IPS-18c (cell line): ENCODE data around the gene LRRC8C.
"Not testable (repeated sequence)": the region's sequence is repeated elsewhere in the genome, so short reads cannot be mapped to it uniquely, and the experiment has no call there.

Source experiments
- H3K4me3 ChIP-seq: 2 replicates; pipeline ENCODE4 v1.7.0; 2013; ENCODE audit warnings: low read depth, mild to moderate bottlenecking, low read length, moderate library complexity; ENCODE audit not compliant: insufficient read depth
- H3K9me3 ChIP-seq: one replicate; pipeline ENCODE4 v1.6.1; 2013; ENCODE audit warnings: mild to moderate bottlenecking, low read length, moderate library complexity; ENCODE audit not compliant: control insufficient read depth, insufficient read depth

Gene LRRC8C

DNA sequence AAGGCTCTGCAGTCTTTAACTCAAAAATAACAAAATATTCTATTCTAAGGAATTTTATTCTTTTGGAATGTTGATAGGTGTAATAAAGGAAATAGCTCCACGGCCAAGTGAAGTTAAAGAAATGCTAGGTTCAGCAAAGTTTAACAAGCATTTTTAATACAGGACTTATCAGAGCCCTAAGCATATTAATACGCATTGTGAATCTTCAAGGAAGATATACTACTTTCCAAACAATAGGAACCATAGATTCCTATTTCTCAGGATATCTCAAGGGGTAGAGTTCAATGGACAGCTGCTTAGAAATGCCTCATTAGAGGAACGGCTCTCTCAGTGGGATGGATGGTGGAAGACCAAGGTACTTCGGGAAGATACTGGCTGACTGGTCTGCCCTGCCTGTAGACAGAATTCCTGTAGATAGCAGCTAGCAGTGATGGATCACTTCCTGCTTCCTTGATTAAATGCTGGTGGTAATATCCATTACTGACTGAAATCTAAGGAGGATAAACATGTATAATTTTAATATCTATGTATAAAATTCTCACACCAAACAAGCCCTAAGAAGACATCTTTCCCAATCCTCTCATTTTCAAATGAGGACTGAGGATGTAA lies 8.1 kb upstream of the LRRC8C start:
- H3K4me3 ChIP-seq, result no peak overlapping the region
- H3K9me3 ChIP-seq, result no peaks in the 10 kb centered on the region

DNA sequence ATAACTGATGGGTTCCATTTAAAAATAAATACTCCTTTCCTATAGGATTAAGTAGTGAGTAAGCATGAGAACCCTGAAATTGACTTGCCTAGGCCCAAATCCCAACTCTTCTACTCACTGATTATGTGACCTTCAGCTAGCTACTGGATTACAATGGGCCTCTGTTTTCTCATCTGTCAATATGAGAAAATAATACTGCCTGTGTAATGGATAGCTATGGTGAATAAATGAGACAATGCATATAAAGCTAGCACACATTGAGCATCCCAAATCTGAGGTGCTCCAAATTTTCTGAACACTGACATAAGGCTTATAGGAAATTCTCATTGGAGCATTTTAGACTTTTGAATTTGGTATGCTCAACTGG lies 5.3 kb upstream of the LRRC8C start:
- H3K9me3 ChIP-seq, result no peaks in the 10 kb centered on the region
- H3K4me3 ChIP-seq, result no peak overlapping the region

DNA sequence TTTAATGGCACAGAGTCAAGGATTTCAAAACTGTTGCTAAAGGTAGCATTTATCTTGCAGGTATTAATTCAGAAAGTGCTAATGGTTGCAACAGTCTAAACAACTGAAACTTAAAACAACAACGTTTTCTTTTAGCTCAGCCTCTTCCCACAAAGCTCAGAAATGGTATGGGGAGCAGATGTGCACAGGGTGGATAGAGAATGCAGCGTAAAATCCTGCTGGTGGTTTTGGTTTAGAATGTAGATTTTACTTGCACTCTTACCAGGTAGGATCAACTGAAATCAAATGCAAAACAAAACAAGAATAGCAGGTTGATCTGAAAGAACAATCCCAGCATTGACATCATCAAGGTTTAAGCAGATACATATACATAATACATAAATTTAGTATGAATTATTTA lies 3.8 kb upstream of the LRRC8C start:
- Histone ChIP-seq H3K4me3 (no peak overlapping the region), H3K9me3 (no peaks in the 10 kb centered on the region)

DNA sequence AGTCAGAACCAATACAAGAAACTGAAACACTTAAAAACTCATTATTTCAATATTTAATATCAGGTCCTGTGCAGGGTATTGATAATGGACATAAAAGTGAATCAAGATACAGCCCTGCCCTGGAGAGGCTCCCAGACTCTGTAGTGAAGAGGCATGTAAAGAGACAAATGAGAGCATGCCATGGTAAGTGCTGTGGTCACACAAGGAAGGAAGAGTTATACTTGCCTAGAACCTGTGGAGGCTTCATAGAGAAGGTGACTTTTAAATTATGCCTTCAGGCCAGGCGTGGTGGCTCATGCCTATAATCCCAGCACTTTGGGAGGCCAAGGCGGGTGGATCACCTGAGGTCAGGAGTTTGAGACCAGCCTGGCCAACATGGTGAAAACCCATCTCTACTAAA lies 3.3 kb upstream of the LRRC8C start:
- not testable (repeated sequence) for H3K4me3 ChIP-seq, H3K9me3 ChIP-seq

DNA sequence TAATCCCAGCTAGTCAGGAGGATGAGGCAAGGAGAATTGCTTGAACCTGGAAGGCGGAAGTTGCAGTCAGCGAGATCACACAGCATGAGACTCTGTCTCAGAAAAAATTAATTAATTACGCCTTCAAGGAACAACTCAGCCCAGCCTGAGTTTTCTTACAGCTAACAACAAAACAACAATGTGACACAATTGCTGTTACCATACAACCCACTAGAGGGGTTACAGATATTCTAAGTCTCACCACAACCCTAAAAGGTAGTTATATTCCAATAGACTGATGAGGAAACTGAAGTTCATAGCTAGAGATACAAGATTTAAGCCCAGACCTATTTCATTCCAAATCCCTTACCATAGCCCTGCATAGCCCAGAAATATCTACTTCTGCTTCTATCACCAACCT lies 2.9 kb upstream of the LRRC8C start:
- Histone ChIP-seq H3K4me3 (no peak overlapping the region), H3K9me3 (no peaks in the 10 kb centered on the region)

DNA sequence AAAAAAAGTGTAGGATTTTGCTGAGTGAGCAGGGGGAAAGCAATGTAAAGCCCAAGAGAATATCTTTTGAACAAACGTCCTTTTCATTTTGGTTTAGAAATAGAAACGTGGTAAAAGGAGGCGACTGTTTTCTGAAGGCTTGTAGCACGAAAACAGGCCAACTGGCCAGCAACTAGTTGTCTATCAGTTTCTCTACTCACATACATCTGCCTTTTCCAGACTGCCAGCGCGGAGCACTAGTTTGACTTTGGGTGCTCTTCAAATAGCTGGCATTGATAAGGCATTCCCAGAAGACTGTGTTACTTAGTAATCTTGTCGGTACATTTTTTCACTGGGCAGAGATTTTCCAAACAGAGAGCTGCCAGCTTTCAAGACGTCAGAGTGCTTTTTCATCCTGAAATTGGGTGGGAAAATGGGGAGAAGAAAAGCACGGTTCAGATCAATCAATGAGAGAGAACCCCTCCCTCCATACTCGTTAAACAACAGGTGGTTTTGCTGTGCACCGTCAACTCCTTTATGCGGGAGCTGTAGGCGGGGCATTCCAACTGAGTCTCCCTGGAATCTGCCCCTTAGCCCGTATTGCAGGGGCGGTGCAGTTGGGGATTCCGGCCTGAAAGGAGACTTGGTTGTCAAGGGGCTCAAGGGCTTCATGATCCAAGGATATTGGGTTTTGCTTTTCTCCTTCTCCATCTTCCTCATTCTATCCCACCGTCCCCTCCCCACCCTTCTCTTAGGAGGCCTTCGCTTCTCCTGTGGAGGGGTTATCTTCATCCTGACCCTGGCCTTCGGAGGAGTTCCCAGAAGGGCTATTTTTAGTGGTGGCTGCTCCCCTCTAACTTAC lies 884 bp upstream of the LRRC8C start:
- Histone ChIP-seq H3K4me3 (peak overlapping the region; percentile 71), H3K9me3 (no peaks in the 10 kb centered on the region)

DNA sequence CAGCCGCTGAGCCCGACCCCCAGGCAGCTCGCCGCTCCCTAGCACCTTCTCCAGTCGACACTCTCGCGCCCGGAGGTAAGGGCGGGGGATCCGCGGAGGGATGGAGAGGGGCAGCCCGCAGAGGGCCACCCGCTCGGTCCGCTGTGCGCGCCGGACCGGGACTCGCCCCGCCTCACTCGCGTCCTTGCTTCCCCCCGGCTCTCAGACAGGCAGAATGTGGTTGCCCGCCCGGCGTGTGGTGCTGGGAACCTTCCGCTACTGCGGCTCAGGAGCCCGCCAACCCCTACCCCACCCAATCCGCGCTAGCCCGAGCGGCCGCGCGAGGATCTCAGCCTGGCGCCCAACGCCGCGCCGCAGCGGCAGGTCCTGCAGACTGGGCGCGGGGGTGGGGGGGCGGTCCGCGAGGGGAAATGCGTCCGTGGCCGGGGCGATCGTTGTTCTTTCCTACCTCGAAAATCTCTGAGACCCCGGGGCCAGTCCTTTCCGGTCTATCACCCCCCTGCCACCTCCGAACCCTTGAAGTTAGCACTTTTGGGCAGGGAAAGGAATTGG lies 404 bp downstream of the LRRC8C start:
- peak overlapping the region; percentile 71 for H3K4me3 ChIP-seq

DNA sequence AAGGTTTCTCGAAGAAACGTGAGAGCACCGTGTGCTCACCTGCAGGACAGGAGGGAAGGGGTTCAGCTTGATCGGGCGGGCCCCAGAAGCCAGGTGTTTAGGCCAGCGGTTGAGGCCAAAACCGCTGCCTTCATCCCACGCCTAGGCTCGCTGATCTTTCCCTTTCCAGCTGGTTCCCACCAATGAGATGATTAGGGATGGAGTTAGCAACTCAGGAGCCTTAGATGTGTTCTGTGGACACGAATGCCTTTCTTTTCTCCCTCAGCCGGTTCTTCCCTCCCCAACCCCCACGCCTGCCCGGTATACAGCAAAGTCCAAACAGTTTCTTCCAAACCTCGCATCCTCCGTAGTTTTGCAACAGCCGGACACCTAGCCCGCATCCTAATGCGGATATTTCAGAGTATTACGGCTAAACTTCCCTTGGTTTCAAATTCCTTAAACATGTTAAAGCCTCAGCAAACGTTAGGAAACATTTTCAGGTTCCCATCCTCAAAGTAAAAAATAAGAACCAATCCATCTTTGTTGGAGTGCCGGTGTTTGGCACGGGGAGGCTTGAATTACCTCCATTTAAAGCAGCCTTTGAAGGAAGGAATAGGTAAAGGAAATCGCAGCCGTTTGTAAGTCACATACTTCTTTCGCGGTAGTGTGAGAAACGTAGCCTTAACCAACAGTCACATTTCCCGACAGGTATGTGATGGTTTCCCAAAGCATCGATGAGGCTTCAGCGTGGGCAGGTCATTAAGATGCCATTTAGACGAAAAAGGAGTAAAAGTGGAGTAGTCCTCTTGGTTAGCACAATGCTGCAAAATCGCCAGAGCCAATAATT lies 1.1 kb downstream of the LRRC8C start:
- H3K4me3 ChIP-seq, result peak overlapping the region; percentile 71
- H3K9me3 ChIP-seq, result no peaks in the 10 kb centered on the region

More for the DNA sequence above, 404 bp downstream of the LRRC8C start:
- H3K9me3 ChIP-seq, result no peaks in the 10 kb centered on the region

DNA sequence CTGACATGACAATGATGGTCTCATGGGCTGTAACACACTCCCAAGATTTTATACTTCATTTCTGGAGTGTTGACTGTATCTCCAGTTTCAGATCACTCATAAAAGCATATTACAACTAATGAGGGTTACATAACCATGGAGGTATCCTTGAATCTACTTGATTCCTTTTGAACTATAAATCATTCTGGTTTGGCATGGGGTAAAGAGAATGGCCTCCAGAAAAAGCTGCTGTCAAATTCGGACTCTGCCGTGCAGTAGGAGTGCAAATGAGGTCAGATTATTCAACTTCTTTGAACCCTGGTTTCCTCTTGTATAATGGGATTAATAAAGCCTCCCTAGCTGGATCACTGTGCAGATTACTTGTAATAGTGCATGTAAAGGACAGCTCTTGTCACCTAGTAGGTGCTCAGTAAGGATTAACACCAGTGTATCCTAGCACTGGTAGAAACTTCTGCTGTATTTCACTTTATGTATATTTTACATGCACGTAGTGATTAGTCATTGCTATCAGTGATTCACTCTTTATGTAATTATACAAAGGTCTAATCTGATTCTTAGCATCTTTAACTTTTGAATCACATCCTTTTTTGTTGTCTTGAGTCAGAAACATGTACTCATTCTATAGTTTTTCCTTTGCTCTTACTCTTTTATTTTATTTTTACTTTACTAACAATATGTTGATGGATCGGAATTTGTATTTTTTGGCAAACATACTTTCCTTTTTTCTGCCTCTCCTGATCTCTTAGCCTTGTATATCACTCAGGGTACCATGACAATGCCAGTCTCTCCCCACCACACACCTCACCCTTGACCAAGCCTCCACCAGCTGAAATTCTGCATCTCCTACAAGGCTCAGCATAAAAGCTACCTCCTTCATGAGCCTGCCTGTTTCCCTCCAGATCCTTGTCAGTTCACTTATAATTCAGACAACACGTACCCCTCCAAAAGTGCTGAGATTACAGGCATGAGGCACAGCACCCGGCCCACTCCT lies 3.2 kb downstream of the LRRC8C start:
- no peak overlapping the region for H3K4me3 ChIP-seq

DNA sequence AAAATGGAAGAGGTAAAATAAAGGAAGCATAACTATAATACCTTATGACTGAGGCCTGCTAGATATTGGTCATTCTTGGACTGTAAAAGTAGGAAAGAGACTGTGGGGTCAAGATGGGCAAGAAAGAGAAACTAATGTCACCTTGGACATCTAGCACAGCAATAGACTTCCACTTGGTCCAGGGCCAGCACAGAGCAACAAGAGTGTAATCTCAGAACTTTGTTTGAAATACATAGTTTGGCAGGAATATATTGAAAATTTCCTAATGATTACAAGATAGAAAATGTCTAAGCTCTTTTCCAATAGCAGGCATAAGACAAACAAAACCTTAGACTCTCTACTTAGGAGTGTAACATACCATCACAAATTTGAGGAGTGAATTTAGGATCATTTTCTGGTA lies 4.6 kb downstream of the LRRC8C start:
- Histone ChIP-seq H3K4me3 (no peak overlapping the region), H3K9me3 (no peaks in the 10 kb centered on the region)

More for the DNA sequence above, 3.2 kb downstream of the LRRC8C start:
- H3K9me3 ChIP-seq, result no peaks in the 10 kb centered on the region

DNA sequence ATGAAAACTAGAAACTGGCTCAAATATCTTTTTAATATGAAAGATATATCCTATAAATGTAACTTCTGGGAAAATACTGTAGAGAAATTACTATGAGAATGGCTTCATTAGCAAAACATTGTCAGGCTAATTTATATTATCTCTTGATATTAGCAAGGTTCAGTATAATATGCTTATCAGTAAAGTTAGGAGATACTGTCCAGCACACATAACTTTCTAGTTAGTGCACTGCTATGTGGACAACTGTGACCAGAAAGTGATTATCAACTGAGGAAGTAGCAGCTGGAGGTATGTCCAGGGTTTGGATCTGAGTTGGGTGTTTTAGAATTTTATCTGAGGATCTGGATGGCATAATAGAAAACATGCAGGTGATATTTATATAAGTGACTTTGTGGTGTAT lies 7.5 kb downstream of the LRRC8C start:
- no peak overlapping the region for H3K4me3 ChIP-seq

DNA sequence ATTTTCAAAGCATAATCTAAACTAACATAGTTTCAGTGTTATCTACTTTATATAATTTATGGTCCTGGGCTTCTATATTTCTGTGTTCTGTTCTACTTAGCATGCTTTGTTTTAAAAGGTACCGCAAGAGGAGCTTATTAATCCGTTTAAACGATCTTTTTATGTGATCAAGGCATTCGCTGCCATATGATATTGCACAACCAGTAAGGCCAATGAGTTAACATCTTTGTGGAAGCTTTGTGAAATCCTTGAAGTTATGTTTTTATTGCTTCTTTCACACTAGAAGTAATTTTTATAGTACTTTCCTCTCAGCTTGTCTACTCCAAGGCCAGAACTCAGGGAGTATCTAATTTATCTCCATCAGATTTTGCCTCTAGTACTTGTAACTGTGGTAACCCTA lies 8.9 kb downstream of the LRRC8C start:
- no peak overlapping the region for H3K4me3 ChIP-seq

More for the DNA sequence above, 7.5 kb downstream of the LRRC8C start:
- H3K9me3 ChIP-seq, result no peaks in the 10 kb centered on the region

DNA sequence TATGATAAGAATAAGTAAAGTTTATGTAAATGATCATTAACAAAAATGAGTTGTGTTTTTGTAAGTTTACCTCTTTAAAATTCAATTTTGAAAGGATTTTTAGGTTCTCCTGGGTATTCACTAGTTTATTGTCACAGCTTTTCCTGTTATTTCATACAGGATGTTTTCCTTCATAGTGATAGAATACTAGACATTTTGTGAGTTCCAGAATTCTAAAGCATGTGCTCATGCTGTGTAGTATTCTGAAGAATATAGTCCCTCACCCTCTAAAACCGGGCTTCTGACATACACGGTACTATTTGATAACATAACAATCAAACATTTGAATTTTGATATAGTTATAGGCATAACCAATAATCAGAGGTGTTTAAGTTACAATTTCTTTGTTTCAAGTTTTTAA lies 10.7 kb downstream of the LRRC8C start:
- no peak overlapping the region for H3K4me3 ChIP-seq
- no peaks in the 10 kb centered on the region for H3K9me3 ChIP-seq

More for the DNA sequence above, 8.9 kb downstream of the LRRC8C start:
- no peaks in the 10 kb centered on the region for H3K9me3 ChIP-seq

DNA sequence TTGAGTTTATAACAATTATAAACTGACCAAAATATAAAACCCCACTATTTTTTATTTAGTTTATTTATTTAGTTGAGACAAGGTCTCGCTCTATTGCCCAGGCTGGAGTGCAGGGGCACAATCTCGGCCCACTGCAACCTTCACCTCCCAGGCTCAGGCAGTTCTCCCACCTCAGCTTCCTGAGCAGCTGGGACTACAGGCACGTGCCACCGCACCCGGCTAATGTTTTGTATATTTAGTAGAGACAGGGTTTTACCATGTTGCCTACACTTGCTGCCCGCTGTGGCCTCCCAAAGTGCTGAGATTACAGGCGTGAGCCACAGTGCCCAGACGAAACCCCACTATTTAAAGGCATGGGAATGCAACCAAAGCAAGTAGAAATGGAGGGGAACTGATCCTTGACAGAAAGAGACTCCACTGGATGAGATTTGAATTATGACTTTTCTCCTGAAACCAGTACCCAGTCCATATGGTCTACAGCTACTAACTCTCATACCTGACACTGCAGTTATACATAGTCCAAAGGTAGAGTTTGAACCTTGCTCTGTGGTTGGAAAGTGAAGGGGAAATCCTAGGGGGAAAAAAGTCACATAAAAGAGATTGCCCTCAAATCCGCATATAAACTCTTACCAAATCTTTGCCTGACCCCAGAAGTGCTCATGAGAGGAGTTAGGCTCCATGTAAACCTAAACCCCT lies 11.3 kb downstream of the LRRC8C start:
- H3K4me3 ChIP-seq, result no peak overlapping the region
- no peaks in the 10 kb centered on the region for H3K9me3 ChIP-seq

DNA sequence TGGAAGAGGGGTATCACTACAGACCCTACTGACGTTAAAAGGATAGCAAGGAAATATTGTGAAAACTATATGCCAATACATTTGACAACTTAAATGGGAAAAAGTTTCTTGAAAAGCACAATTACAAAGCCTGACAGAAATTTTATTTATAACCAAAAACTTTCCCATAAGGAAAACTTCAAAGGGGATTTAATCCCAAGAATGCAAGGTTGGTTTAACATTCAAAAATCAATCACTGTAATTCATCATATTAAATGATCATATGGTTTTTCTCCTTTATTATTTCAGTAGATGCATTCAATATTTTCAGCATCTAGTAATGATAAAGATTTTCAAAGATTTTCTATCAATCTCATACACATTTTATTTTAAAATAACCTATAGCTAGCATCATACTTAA lies 13.3 kb downstream of the LRRC8C start:
- Histone ChIP-seq H3K4me3 (no peak overlapping the region), H3K9me3 (no peaks in the 10 kb centered on the region)

DNA sequence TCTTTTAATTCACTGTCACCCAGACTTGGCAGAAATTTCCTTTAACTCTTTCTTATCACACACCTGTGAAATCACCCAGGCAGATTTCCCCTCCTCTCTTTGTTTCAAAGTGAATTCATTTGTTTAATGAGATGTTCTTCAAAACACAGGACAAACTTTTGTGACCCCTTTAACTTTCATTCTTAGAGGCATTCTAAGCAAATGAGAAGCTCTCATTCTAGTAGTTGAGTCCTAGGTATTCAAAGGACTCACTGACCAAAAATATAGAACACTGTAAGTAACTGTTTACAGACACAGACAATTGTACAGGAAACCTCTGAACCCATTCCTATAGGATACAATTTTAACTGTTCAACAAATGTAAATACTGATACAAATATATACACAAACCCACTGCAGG lies 16.9 kb downstream of the LRRC8C start:
- H3K4me3 ChIP-seq, result no peak overlapping the region
- no peaks in the 10 kb centered on the region for H3K9me3 ChIP-seq
